Neural progenitor cell (in vitro differentiated cells): ENCODE measurements around the gene SLC24A4. TPM values are rescaled to one million over a fixed set of nuclear protein-coding genes. Genes with fewer than 3 reads are reported as not detected.

Experiments used
- DNase-seq: peaks from one replicate; pipeline ENCODE4 v3.0.0-alpha.2; 2016; ENCODE audit warnings: low spot score
- H2AFZ ChIP-seq: fragments of 200-600 bp; sonication (generic); replicated peaks from 2 replicates; pipeline ENCODE4 v1.6.1; 2016; ENCODE audit warnings: antibody characterized with exemption
- H3F3A ChIP-seq: fragments of 200-600 bp; sonication (generic); 2 replicates; pipeline ENCODE4 v1.6.1; 2016; ENCODE audit warnings: antibody characterized with exemption, low read depth
- H3K27ac ChIP-seq: fragments of 200-600 bp; sonication (generic); 2 replicates; pipeline ENCODE4 v1.5.1; 2016; ENCODE audit warnings: mild to moderate bottlenecking
- H3K27me3 ChIP-seq: fragments of 200-600 bp; sonication (generic); 2 replicates; pipeline ENCODE4 v1.6.1; 2016; ENCODE audit warnings: mild to moderate bottlenecking, moderate library complexity
- H3K36me3 ChIP-seq: fragments of 200-600 bp; sonication (generic); 2 replicates; pipeline ENCODE4 v1.5.1; 2016
- H3K4me1 ChIP-seq: fragments of 200-600 bp; sonication (generic); 2 replicates; pipeline ENCODE4 v1.6.1; 2016; ENCODE audit warnings: mixed run types
- H3K4me2 ChIP-seq: fragments of 200-600 bp; sonication (generic); 2 replicates; pipeline ENCODE4 v1.6.1; 2016
- H3K4me3 ChIP-seq: fragments of 200-600 bp; sonication (generic); 2 replicates; pipeline ENCODE4 v1.5.1; 2016
- H3K79me2 ChIP-seq: fragments of 200-600 bp; sonication (generic); 2 replicates; pipeline ENCODE4 v1.6.1; 2016; ENCODE audit warnings: low read depth
- H3K9ac ChIP-seq: fragments of 200-600 bp; sonication (generic); 2 replicates; pipeline ENCODE4 v1.6.1; 2016
- H3K9me3 ChIP-seq: fragments of 200-600 bp; sonication (generic); 2 replicates; pipeline ENCODE4 v1.5.1; 2016; ENCODE audit warnings: low read depth
- H4K20me1 ChIP-seq: fragments of 200-600 bp; sonication (generic); 2 replicates; pipeline ENCODE4 v1.6.1; 2016; ENCODE audit warnings: low read depth
- H3K27ac Mint-ChIP-seq: 3 replicates; pipeline ENCODE4 v1.8.0; 2021; ENCODE audit warnings: mixed read lengths
- H3K27me3 Mint-ChIP-seq: 2 replicates; pipeline ENCODE4 v1.8.0; 2022; ENCODE audit warnings: low read depth, mild to moderate bottlenecking, inconsistent platforms, moderate library complexity, mixed read lengths; ENCODE audit not compliant: insufficient read depth
- H3K36me3 Mint-ChIP-seq: 3 replicates; pipeline ENCODE4 v1.8.0; 2021; ENCODE audit warnings: mixed read lengths
- H3K4me1 Mint-ChIP-seq: 3 replicates; pipeline ENCODE4 v1.8.0; 2021; ENCODE audit warnings: mixed read lengths
- H3K4me3 Mint-ChIP-seq: 3 replicates; pipeline ENCODE4 v1.8.0; 2021; ENCODE audit warnings: mild to moderate bottlenecking, moderate library complexity, mixed read lengths
- H3K9me3 Mint-ChIP-seq: 3 replicates; pipeline ENCODE4 v1.8.0; 2020; ENCODE audit warnings: mixed read lengths
- EZH2 ChIP-seq: fragments of 200-600 bp; sonication (generic); IDR thresholded peaks from 2 replicates; pipeline ENCODE4 v1.6.1; 2017; ENCODE audit warnings: antibody characterized with exemption, mild to moderate bottlenecking, moderate library complexity
- EZH2phosphoT487 ChIP-seq: fragments of 200-600 bp; sonication (generic); IDR thresholded peaks from 2 replicates; pipeline ENCODE4 v1.6.1; 2017; ENCODE audit warnings: antibody characterized with exemption
- total RNA-seq: library from RNA; depleted of rRNA; stranded (reverse); fragments of >200 nt; gene quantifications from 2 replicates; pipeline ENCODE4 v1.2.3, GENCODE V29; 2015; ENCODE audit warnings: low replicate concordance
- TF ChIP-seq, protein P1 (sequence below): fragments of 200-600 bp; sonication (generic); IDR thresholded peaks from 2 replicates; pipeline ENCODE4 v1.5.1; 2017; ENCODE audit warnings: antibody characterized with exemption, mild to moderate bottlenecking

Gene SLC24A4
- total RNA-seq, 1 donor from 2014 or later = 0.73 TPM

DNA sequence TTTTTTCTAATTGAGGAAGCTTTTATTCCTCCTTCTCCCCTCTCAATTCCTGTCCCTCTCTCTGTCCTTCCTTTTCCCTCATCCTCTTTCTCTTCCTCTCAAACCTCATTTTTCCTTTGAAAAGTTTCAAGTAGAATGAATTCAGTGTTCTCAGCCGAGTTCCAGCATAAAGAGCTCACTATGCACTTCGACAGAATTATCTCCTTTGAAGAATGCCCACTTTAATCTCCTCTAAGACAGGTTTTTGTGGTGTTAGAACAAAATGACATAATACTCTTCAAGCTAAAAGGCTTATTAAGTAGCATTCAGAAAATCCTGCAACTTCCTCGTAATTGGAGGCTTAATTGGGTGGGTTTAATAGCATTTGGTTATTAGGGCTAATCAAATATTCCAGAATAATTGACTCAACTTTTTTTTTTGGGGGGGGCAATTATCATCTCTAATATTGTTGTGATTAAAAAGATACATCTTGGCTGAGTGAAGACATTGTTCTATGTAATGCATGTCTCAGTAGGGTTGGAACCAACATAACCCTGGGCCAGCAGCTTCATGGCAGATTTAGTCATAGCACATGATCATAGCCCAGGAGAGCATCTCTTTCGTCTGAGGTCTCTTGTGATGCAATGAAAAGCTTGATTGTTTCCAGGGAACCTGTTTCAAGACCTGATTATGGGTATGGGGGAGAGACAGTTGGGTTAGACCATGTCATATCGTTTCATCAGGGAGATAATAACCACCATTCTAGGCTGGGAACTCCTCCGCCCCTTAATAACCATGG is 25.0 kb upstream of the SLC24A4 start:
- H3K9me3 ChIP-seq = no peaks in the 10 kb centered on the region
- Mint-ChIP-seq H3K4me1 (peaks cover 3% of the 10 kb centered on the region), H3K27me3 (peaks cover 4% of the 10 kb centered on the region), H3K4me3 (no peak overlapping the region), H3K27ac (no peak overlapping the region), H3K36me3 (no peaks in the 10 kb centered on the region), H3K9me3 (no peaks in the 10 kb centered on the region)
- TF ChIP-seq, protein P1, sequence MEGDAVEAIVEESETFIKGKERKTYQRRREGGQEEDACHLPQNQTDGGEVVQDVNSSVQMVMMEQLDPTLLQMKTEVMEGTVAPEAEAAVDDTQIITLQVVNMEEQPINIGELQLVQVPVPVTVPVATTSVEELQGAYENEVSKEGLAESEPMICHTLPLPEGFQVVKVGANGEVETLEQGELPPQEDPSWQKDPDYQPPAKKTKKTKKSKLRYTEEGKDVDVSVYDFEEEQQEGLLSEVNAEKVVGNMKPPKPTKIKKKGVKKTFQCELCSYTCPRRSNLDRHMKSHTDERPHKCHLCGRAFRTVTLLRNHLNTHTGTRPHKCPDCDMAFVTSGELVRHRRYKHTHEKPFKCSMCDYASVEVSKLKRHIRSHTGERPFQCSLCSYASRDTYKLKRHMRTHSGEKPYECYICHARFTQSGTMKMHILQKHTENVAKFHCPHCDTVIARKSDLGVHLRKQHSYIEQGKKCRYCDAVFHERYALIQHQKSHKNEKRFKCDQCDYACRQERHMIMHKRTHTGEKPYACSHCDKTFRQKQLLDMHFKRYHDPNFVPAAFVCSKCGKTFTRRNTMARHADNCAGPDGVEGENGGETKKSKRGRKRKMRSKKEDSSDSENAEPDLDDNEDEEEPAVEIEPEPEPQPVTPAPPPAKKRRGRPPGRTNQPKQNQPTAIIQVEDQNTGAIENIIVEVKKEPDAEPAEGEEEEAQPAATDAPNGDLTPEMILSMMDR = no peak
- TF ChIP-seq EZH2 = no peak
- no peak for TF ChIP-seq EZH2phosphoT487
- H3K9ac ChIP-seq = no peak overlapping the region
- H3K36me3 ChIP-seq = no peaks in the 10 kb centered on the region
- peak; percentile 13 for DNase-seq
- no peaks in the 10 kb centered on the region for H3K27me3 ChIP-seq
- no peaks in the 10 kb centered on the region for H3F3A ChIP-seq
- no peaks in the 10 kb centered on the region for H3K79me2 ChIP-seq
- H4K20me1 ChIP-seq = no peaks in the 10 kb centered on the region
- no peak overlapping the region for H2AFZ ChIP-seq
- peaks cover 4% of the 10 kb centered on the region for H3K4me1 ChIP-seq
- no peak overlapping the region for H3K4me3 ChIP-seq
- no peak overlapping the region for H3K4me2 ChIP-seq
- H3K27ac ChIP-seq = no peak overlapping the region

DNA sequence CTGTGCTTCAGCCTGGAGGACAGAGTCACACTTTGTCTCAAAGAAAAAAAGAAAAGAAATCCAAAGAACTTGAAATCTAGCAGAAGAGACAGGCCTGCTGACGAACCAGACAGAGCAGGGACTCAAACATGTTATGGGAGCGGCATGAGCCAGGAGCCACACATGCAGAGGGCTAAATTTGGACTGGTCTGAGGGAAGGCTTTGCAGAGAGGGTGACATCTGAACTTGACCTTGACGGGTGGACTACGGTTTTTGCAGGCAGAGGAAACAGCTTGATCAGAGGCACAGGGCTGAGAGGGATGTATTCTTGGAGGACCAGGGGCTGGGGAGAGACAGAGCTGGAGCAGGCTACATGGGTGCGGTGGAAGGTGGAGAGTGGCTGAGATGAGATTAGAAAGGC is 20.5 kb upstream of the SLC24A4 start:
- Histone ChIP-seq H4K20me1 (no peaks in the 10 kb centered on the region), H3K79me2 (no peaks in the 10 kb centered on the region), H3K27ac (no peak overlapping the region), H2AFZ (no peak overlapping the region), H3F3A (no peaks in the 10 kb centered on the region), H3K4me2 (no peak overlapping the region), H3K27me3 (no peaks in the 10 kb centered on the region), H3K4me3 (no peak overlapping the region), H3K9ac (no peak overlapping the region), H3K4me1 (peaks cover 4% of the 10 kb centered on the region), H3K9me3 (no peaks in the 10 kb centered on the region), H3K36me3 (no peaks in the 10 kb centered on the region)
- Mint-ChIP-seq H3K27ac (no peak overlapping the region), H3K4me1 (peaks cover 3% of the 10 kb centered on the region), H3K27me3 (peaks cover 6% of the 10 kb centered on the region), H3K4me3 (no peak overlapping the region), H3K9me3 (no peaks in the 10 kb centered on the region), H3K36me3 (no peaks in the 10 kb centered on the region)
- DNase-seq = no peak
- TF ChIP-seq, protein P1 = no peak
- TF ChIP-seq EZH2 = no peak
- TF ChIP-seq EZH2phosphoT487 = no peak

DNA sequence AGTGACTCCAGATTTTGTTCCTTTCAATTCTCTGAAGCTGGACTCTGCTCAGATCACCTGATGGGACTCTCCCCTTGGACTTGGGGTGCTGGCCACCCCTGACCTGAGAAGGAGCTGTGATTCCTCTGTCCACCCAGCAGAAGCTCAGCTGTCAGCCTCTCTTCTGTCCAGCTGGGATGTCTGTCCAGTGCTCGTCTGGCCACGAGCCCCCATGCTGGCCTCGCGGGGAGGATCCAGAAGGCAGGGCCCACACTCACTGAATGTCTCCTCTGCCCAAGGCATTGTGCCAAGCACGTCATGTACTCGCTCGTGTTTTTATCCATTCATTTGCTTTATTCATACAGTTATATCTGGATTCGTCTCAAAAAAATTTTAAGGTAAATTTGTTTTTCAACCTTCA is 14.2 kb upstream of the SLC24A4 start:
- Histone ChIP-seq H3K36me3 (no peaks in the 10 kb centered on the region), H3K4me3 (no peak overlapping the region), H3K4me2 (no peak overlapping the region), H3K27me3 (no peaks in the 10 kb centered on the region), H3K9me3 (no peaks in the 10 kb centered on the region), H3K9ac (no peak overlapping the region), H3K27ac (no peak overlapping the region), H3F3A (no peaks in the 10 kb centered on the region), H3K4me1 (no peaks in the 10 kb centered on the region), H3K79me2 (no peaks in the 10 kb centered on the region), H2AFZ (no peak overlapping the region), H4K20me1 (no peaks in the 10 kb centered on the region)
- TF ChIP-seq EZH2 (no peak), EZH2phosphoT487 (no peak)
- TF ChIP-seq, protein P1 = no peak
- H3K27me3 Mint-ChIP-seq = peaks cover 6% of the 10 kb centered on the region
- H3K4me3 Mint-ChIP-seq = no peak overlapping the region
- H3K36me3 Mint-ChIP-seq = no peaks in the 10 kb centered on the region
- no peak overlapping the region for H3K27ac Mint-ChIP-seq
- peaks cover 24% of the 10 kb centered on the region for H3K4me1 Mint-ChIP-seq
- H3K9me3 Mint-ChIP-seq = peaks cover 7% of the 10 kb centered on the region
- DNase-seq = no peak
